HK-2 (cell line): ENCODE results near the gene DLX5.
A peak's percentile ranks its signal among the peaks of the same experiment; 100 is the strongest.

ENCODE experiments used
- DNase-seq: peaks from one replicate; pipeline ENCODE4 v3.0.0-alpha.2; 2018; ENCODE audit not compliant: unreplicated experiment

The DLX5 gene

DNA sequence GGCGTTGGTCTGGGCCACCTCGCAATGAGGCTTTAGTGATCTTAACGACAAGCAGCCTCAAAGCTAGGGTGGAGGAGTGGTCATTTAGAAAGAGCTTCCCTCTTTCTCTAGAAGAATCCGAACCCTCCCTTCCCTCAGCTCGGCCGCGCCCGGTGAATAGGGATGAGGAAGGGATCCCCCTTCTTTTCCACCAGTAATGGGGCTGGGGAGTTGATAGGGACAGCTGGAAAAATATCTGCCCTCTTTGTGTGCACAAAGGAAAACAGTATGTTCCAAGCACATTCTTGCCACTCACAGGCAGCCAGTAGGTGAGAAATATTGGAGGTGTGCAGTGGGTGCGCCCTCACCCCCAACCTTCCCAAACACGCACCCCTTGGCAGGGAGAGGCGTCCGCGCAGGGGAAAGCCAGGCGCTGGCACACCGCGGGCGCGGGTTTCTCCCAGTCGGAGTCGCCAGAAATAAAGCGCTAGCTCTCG is 6.5 kb downstream of the DLX5 start:
- no peak for DNase-seq

DNA sequence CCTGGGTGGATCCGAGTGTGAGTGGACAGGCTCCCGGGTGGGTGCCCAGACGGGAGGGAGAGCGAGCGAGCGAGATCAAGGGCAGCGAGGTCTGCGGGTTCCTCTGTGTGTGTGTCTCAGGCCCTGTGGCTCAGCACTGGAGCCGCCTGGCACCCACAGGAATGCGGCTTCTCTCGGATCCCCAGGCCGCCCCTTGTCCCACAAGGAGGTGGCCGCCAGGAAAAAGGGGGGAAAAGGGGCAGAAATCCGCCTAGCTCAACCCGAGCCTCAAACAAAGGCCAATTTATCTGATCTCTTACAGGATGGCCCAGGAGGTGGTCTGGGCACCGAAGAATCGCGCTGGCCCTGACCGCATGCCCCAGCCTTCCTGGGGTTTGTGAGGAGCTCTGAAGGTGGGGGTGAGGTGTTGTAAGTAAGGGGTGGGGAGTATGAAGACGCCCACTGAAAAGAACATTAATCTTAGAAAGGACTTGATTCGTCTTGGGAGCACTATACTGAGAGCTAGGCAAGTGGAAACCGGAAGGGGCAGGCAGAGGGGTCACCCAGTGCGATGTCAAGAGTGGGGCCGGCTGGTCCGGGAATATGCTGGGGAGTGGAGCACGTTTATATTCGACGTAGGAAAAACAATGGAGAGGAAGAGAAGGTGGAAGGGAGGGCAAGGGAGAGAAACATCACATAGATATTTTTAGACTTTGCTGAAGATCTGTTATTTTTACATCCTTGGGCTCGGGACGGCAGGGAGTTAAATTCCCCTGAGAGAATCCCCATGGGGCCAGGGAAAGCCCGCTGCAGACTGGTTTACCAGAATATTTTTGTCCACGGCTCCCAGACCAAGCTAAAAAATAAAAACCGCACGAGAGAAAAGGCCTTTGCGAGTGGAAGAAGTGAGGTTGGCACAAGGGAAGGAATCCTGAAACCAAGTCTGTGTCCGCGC is 7.2 kb downstream of the DLX5 start:
- DNase-seq = no peak

- DNase-seq = peak; percentile 26
Observed at GRCh38 chr7:97016381-97017191, 8.0 kb downstream of the DLX5 start.

DNA sequence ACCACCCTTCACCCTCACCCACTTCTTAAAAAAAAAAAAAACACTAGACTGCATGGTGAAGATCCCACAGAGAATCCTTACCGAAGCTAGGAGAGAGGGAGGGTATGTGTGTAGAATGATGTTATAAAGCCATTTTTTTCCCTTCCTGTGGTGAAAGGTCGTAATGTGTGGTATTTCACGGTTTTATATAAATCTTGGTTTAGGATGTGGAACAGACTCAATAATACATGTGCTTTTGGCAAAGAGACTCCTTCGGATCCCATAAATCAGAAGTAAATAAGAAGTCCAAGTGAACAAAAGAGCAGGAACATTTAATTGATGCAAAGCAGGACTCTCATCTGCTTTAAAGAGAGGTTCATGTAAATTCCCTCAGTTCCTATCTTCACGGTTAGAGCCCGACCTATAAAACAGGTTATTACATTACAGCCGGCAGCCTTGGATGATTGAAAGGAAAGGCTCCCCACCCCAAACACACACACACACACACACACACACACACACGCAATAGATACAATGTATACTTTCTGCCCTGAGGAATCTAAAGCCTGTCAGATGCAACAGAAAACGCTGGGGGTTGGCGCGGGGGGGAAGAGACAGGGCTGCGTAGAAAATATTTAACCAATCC is 8.8 kb downstream of the DLX5 start:
- no peak for DNase-seq

DNA sequence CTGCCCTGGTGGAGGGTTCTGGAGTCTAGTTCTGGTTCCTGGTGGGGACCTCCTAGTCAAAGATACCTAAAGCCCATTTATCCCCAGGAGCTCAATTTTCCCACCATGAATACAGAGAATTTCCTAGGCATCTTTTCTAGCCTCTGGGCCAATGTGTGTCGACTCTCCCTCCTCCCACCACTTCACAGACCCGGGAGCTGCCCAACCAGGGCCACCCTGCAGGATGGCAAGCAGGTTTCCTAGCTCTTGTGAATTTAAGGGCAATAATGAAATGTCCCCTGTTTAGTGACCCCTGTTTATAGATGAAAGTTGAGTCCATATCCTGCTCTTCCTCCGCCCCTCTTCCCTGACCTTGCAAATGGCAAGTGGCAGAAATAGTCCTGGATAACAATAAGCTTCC is 9.4 kb downstream of the DLX5 start:
- DNase-seq = no peak

DNA sequence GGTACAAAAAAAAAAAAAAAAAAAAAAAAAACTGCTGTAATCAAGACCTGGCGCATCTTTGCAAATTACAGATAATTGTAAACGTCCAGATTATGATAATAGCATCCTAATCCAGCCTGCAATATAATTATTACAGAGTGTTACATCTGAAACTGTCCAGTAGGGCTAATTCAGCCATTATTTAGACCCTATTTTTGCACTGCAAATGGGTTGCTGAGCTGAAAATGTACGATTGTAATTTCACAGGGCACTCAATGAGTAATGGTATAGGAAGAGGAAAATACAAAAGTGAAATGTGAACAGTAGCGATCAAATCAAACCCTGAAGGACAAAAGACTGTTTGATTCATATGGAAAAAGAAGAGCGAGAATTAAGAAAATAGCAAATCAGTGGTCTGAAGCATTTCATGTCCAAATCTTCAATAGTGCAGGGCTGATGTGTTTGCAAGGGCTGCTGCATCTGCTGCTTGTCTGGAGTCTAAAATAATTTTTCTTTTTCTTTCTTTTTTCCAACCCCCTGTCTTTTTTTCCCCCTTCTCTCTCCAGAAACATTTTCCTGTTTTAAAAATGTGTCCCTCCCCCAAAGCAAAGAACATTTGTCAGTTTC is 10.4 kb downstream of the DLX5 start:
- no peak for DNase-seq

DNA sequence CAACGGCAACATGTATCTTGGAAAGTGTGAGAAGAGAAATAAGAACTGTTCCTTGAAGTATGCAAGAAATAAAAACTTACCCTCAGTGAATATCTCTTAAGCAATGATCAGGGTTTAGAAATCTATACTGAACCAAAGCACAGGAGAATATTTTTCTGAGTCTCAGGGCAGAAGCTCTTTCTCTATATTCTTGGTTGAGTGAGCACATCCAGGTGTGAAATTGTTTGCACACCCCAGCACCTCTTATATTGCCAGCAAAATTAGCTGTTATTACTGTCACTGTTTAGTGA is 10.8 kb downstream of the DLX5 start:
- DNase-seq = no peak

DNA sequence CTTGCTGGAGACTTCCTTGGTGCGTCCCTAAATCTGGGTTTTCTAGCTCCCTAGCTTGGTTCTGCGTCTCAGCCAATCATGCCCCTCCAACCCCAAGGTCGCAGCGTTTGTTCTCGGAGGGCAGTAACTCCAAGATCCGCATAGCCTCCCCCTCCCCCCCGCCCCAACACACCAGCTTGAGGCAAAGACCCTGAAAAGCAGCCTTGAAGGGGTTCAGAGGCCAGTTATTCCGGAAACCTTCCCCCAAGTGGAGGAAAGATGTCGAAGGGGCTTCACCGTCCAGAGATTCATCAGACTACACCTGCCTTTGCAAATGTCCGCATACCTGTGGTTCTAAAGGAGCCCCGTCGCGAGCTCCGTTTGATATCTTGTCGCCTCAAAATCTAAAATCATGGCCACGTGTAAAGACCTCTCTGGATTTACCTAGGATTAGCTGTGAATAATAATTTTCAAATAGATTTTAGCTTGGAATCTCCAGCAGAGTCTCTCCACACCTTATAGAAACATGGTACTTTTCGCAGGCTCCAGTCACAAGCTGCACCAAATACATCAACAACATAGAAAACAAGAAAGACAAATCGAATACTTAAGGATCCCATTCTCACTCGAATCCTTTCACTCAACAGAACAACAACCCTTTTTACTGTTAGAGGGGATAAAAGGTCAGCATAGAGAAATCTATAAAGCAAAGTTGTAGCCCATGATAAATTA is 11.3 kb downstream of the DLX5 start:
- DNase-seq = no peak

DNA sequence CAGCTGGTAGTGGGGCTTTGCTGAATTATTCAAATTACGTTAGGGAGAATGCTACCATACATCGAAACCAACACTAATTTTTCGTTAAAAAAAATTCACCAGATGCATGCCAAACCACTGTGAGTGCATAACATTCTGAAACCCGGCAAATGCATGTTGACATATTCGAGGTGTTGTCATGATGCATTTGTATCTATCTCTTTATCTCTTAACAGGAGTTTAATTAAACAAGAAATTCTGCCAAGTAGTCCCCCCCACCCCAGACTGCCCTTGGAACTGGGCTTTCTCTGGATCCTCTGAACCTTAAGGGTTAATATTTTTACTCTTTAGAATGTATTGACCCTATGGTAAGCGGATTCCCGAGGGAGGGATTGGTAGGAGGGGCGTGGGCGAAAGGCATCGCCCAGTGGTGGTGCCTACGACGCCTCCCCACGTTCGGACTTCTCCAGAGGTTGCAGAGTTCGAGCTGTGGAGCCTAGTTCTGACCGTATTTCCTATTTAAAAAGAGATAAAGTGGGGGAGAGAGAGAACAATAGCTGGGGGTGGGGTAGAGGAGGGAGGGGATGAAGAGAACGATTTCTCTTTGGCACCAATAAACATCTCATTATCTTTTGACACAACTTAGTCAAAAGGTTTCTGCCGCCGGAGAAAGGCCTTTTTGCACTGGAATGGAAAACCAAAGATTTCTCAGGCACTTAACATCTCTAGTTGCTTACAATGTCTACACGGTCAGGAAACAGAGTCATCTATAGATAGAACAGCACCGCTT is 12.1 kb downstream of the DLX5 start:
- no peak for DNase-seq

GRCh38 chr7:97011536-97012364 is 12.9 kb downstream of the DLX5 start:
- no peak for DNase-seq

GRCh38 chr7:97011104-97011503 is 13.5 kb downstream of the DLX5 start:
- DNase-seq = no peak

- no peak for DNase-seq
Observed at GRCh38 chr7:97009753-97010732, 14.6 kb downstream of the DLX5 start.

GRCh38 chr7:97008275-97008917 is 16.2 kb downstream of the DLX5 start:
- no peak for DNase-seq

DNA sequence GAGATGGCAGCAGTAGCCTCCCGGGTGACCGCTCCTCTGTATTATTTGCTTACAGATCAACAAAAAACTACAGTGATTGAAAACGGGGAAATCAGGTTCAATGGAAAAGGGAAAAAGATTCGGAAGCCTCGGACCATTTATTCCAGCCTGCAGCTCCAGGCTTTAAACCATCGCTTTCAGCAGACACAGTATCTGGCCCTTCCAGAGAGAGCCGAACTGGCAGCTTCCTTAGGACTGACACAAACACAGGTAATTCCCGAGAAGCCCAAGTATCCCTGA is 17.1 kb downstream of the DLX5 start:
- DNase-seq = no peak

DNA sequence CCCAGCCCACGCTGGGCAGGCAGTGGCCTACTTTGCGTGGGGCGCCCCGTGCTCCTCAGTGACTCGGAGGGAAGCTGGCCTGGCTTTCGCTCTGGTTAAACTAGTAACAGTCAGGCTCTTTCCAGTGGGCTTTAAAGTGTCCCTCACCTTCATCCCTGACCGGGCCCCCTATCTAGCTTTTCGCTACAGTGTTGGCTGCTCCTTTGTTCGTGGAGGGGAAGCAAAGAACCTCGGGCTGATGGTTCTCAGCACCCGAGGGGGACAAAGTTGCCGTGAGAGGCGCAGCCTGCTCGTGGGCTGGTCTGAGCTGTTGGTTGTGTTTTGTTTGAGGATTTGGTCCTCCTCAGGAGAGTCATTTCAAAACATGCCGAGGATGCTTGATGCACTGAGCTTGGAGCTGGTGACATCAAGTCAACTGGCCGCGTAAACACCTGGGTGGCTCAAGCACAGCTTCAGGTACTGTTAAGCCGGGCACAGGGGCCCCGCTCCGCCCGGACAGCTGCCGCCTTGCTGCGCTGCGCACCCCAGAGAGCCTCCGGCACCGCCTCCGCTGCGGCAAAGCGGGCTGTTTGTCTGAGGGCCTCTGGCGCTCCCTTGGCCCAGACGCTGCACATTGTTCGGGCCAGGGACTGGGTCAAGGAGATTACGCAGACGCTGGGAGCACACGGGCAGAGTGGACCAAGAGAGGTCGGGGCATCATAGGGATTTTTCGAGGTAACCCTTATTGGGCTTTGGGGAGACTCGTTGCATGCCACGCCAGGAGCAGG is 17.6 kb downstream of the DLX5 start:
- DNase-seq = no peak

GRCh38 chr7:97006055-97006815 is 18.4 kb downstream of the DLX5 start:
- DNase-seq = peak; percentile 59
